NOMO-1 treated with dmso at 0.1 percent for 144 hours (cell line): Measurements from ENCODE around the gene PYDC1.
"Not testable (repeated sequence)": the region's sequence is repeated elsewhere in the genome, so short reads cannot be mapped to it uniquely, and the experiment has no call there.

Experiments
- DNase-seq: peaks from one replicate; lab custom pipeline; 2025; ENCODE audit not compliant: unreplicated experiment; lab: John Stamatoyannopoulos, UW

The PYDC1 gene

GRCh38 chr16:31216422-31217135 lies at the start of gene PYDC1:
TSS of gene PYDC1 (minus strand) at chr16:31217135. CDS start at chr16:31217028, 107 bp downstream.
- DNase-seq: no peak

GRCh38 chr16:31265329-31266245 lies 48.7 kb upstream of the PYDC1 start:
- no peak for DNase-seq

- DNase-seq: no peak
Measured at GRCh38 chr16:31262084-31262483, 45.1 kb upstream of the PYDC1 start.

GRCh38 chr16:31260136-31260931 lies 43.4 kb upstream of the PYDC1 start:
- DNase-seq: peak; percentile 13

- no peak for DNase-seq
Measured at GRCh38 chr16:31258366-31258765, 41.4 kb upstream of the PYDC1 start.

- no peak for DNase-seq
Measured at GRCh38 chr16:31256466-31256865, 39.5 kb upstream of the PYDC1 start.

GRCh38 chr16:31253642-31254045 lies 36.7 kb upstream of the PYDC1 start:
- DNase-seq: peak; percentile 96

- DNase-seq: no peak
Measured at GRCh38 chr16:31251435-31251834, 34.5 kb upstream of the PYDC1 start.

- DNase-seq: no peak
Measured at GRCh38 chr16:31250782-31251384, 33.9 kb upstream of the PYDC1 start.

- DNase-seq: no peak
Measured at GRCh38 chr16:31248344-31248743, 31.4 kb upstream of the PYDC1 start.

GRCh38 chr16:31246296-31246695 lies 29.4 kb upstream of the PYDC1 start:
- no peak for DNase-seq

GRCh38 chr16:31245598-31245997 lies 28.7 kb upstream of the PYDC1 start:
- not testable (repeated sequence) for DNase-seq

GRCh38 chr16:31243734-31244670 lies 27.1 kb upstream of the PYDC1 start:
- peak; percentile 85 for DNase-seq

- no peak for DNase-seq
Measured at GRCh38 chr16:31242206-31242605, 25.3 kb upstream of the PYDC1 start.

GRCh38 chr16:31238041-31238440 lies 21.1 kb upstream of the PYDC1 start:
- DNase-seq: no peak

GRCh38 chr16:31229501-31229900 lies 12.6 kb upstream of the PYDC1 start:
- DNase-seq: no peak

- DNase-seq: no peak
Measured at GRCh38 chr16:31228206-31228605, 11.3 kb upstream of the PYDC1 start.

- DNase-seq: no peak
Measured at GRCh38 chr16:31225193-31225592, 8.3 kb upstream of the PYDC1 start.

- no peak for DNase-seq
Measured at GRCh38 chr16:31224092-31224955, 7.4 kb upstream of the PYDC1 start.
